Measurements from ENCODE around the gene PARVG. TPM values are rescaled to one million over a fixed set of nuclear protein-coding genes. Genes with fewer than 3 reads are reported as not detected.

Gene PARVG
- polyA plus RNA-seq, 1 donor (not counting 4 experiments of a cell fraction or from before 2014, with no cell fraction given), result not detected

DNA sequence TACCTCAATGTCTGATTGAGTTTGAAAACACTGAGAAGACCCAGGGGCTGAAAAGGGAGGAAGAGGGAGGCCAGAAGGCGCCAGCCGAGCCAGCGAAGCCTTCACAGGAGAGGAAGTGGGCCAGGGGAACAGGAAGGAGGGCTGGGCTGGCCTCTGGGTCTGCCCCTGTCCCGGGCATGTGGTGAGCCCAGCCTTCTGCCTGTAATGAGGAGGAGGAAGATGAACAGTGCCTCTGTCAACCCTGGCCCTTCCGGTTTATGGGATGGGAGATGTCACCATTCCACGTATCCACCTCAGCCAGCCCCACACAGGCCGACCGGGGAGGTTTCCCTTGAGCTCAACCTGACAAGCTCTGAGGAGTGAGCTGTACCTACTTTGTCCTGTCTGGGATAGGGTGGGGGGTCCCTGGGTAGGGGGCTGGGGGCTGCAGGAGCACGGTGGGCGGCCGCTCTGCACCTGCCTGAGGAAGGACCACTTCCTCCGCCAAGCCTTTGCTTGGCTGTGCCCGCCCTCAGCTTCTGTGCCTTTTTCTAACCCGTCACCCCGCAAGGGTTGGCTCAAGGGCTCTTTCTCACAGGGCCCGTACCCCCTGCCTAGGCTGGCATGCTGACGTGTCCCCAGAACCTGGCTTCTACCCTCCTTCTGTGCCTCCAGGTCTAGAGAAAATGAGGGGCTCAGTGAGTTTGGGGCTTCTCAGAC is 2.0 kb downstream of the PARVG start:
- peaks cover 30% of the 10 kb centered on the region for H3K27me3 ChIP-seq (ENCODE audit: control insufficient read depth, extremely low read depth, insufficient read depth, low read length)
- no peaks in the 10 kb centered on the region for H4K20me1 ChIP-seq (ENCODE audit: control insufficient read depth, extremely low read depth, insufficient read depth, low read length)
- dilution Hi-C loops (cut with MboI; ENCODE audit: extremely low pct_ligation_motif_present, low sequenced_read_pairs), result no loop called here
- no peak overlapping the region for H2AFZ ChIP-seq (ENCODE audit: control insufficient read depth, low read length)
- TF ChIP-seq CTCF (optimal IDR thresholded peaks at IDR 0.05 in 1 of 3, IDR thresholded peaks at IDR 0.05 in 1 of 3, conservative IDR thresholded peaks at IDR 0.05 in 1 of 3; ENCODE audit: extremely low read depth in 1 of 3, insufficient read depth in 2 of 3, low read length in 3 of 3) (no peak), EZH2 (IDR thresholded peaks at IDR 0.05; ENCODE audit: low read length) (no peak)
- H3K9ac ChIP-seq (ENCODE audit: control insufficient read depth, extremely low read depth, insufficient read depth, low read length), result no peak overlapping the region
- H3K9me3 ChIP-seq (ENCODE audit: control insufficient read depth, low read depth, low read length), result no peaks in the 10 kb centered on the region
- no peak overlapping the region for H3K27ac ChIP-seq (ENCODE audit: control insufficient read depth, insufficient read depth, low read length)
- no peak overlapping the region for H3K4me2 ChIP-seq (ENCODE audit: control insufficient read depth, extremely low read depth, insufficient read depth, low read depth, low read length)
- no peak for FAIRE-seq
- no peak for DNase-seq (ENCODE audit: low read depth, low spot score)
- no peaks in the 10 kb centered on the region for H3K9me1 ChIP-seq (ENCODE audit: control insufficient read depth, extremely low read depth, insufficient read depth, low read length)
- H3K36me3 ChIP-seq (ENCODE audit: control insufficient read depth in 2 of 2, extremely low read depth in 1 of 2, insufficient read depth in 2 of 2, low read length in 2 of 2), result no peaks in the 10 kb centered on the region
- H3K4me3 ChIP-seq (ENCODE audit: control insufficient read depth in 2 of 3, extremely low read depth in 1 of 3, insufficient read depth in 2 of 3, low read depth in 1 of 3, low read length in 3 of 3), result no peak overlapping the region
- H3K79me2 ChIP-seq (ENCODE audit: control insufficient read depth, insufficient read depth, low read length), result no peaks in the 10 kb centered on the region
- no peaks in the 10 kb centered on the region for H3K4me1 ChIP-seq (ENCODE audit: control insufficient read depth, extremely low read depth, insufficient read depth, low read length)

- no peak for DNase-seq (ENCODE audit: low read depth, low spot score)
- no peaks in the 10 kb centered on the region for H3K9me1 ChIP-seq (ENCODE audit: control insufficient read depth, extremely low read depth, insufficient read depth, low read length)
- H3K9me3 ChIP-seq (ENCODE audit: control insufficient read depth, low read depth, low read length), result no peaks in the 10 kb centered on the region
- H3K4me2 ChIP-seq (ENCODE audit: control insufficient read depth, extremely low read depth, insufficient read depth, low read depth, low read length), result no peak overlapping the region
- dilution Hi-C loops (cut with MboI; ENCODE audit: extremely low pct_ligation_motif_present, low sequenced_read_pairs), result no loop called here
- H3K36me3 ChIP-seq (ENCODE audit: control insufficient read depth in 2 of 2, extremely low read depth in 1 of 2, insufficient read depth in 2 of 2, low read length in 2 of 2), result no peaks in the 10 kb centered on the region
- no peak overlapping the region for H3K4me3 ChIP-seq (ENCODE audit: control insufficient read depth in 2 of 3, extremely low read depth in 1 of 3, insufficient read depth in 2 of 3, low read depth in 1 of 3, low read length in 3 of 3)
- TF ChIP-seq EZH2 (IDR thresholded peaks at IDR 0.05; ENCODE audit: low read length) (no peak), CTCF (optimal IDR thresholded peaks at IDR 0.05 in 1 of 3, IDR thresholded peaks at IDR 0.05 in 1 of 3, conservative IDR thresholded peaks at IDR 0.05 in 1 of 3; ENCODE audit: extremely low read depth in 1 of 3, insufficient read depth in 2 of 3, low read length in 3 of 3) (no peak)
- H4K20me1 ChIP-seq (ENCODE audit: control insufficient read depth, extremely low read depth, insufficient read depth, low read length), result no peaks in the 10 kb centered on the region
- no peak for FAIRE-seq
- H3K27ac ChIP-seq (ENCODE audit: control insufficient read depth, insufficient read depth, low read length), result no peak overlapping the region
- peaks cover 30% of the 10 kb centered on the region for H3K27me3 ChIP-seq (ENCODE audit: control insufficient read depth, extremely low read depth, insufficient read depth, low read length)
- no peaks in the 10 kb centered on the region for H3K4me1 ChIP-seq (ENCODE audit: control insufficient read depth, extremely low read depth, insufficient read depth, low read length)
- H3K79me2 ChIP-seq (ENCODE audit: control insufficient read depth, insufficient read depth, low read length), result no peaks in the 10 kb centered on the region
- H2AFZ ChIP-seq (ENCODE audit: control insufficient read depth, low read length), result no peak overlapping the region
- no peak overlapping the region for H3K9ac ChIP-seq (ENCODE audit: control insufficient read depth, extremely low read depth, insufficient read depth, low read length)
Measured at GRCh38 chr22:44183287-44183588, 2.5 kb downstream of the PARVG start.

Data from keratinocyte (primary cell).